WTC11 (cell line): ENCODE results near the gene NCOA3.

Source experiments
- CTCF ChIP-seq: fragments of 200-600 bp; IDR thresholded peaks from 2 replicates; pipeline ENCODE4 v1.8.0; 2022; ENCODE audit warnings: antibody characterized with exemption
- ZNF232 ChIP-seq: sonication (generic); formaldehyde crosslinking; IDR thresholded peaks from 2 replicates; pipeline ENCODE4 v1.8.0; 2022; ENCODE audit warnings: mild to moderate bottlenecking, missing genetic modification reagents
- ZNF317 ChIP-seq: sonication (generic); formaldehyde crosslinking; IDR thresholded peaks from 2 replicates; pipeline ENCODE4 v1.8.1; 2023; ENCODE audit warnings: low read depth, mild to moderate bottlenecking, moderate library complexity, missing genetic modification reagents, borderline replicate concordance
- ZNF512 ChIP-seq: sonication (generic); formaldehyde crosslinking; IDR thresholded peaks from 2 replicates; pipeline ENCODE4 v1.8.1; 2022; ENCODE audit warnings: missing genetic modification reagents, borderline replicate concordance

- no peak for TF ChIP-seq ZNF512 (CRISPR knock-in tag)
- TF ChIP-seq CTCF = no peak
- TF ChIP-seq ZNF232 (CRISPR knock-in tag) = no peak
- TF ChIP-seq ZNF317 = no peak
Observed at GRCh38 chr20:47508278-47508677, 6.6 kb downstream of the NCOA3 start.
